Upper lobe of left lung (tissue), 6 donors: ENCODE data around the gene RAB34. TPM values are rescaled to one million over a fixed set of nuclear protein-coding genes. Genes with fewer than 3 reads are reported as not detected.

Experiments used
- ATAC-seq, 2 donors: fragments of 200-7000 bp; cut with Tn5 transposase; one replicate each; pipeline ENCODE4 v1.9.1; 2022; ENCODE audit warnings: mild to moderate bottlenecking in 2 of 2, moderate library complexity in 2 of 2; ENCODE audit not compliant: low FRiP score in 2 of 2
- DNase-seq, 2 donors: peaks; one replicate each; pipeline ENCODE4 v3.0.0-alpha.2; 2019 to 2020
- H3K27ac ChIP-seq, 4 donors: fragments of 200-600 bp; sonication (generic); one replicate each; pipeline ENCODE4 v1.5.1; 2016 to 2019
- H3K27me3 ChIP-seq, 4 donors: fragments of 200-600 bp; sonication (generic); one replicate each; pipeline ENCODE4 v1.5.1; 2017 to 2019
- H3K36me3 ChIP-seq, 4 donors: fragments of 200-600 bp; sonication (generic); one replicate each; pipeline ENCODE4 v1.5.1; 2016 to 2019
- H3K4me1 ChIP-seq, 4 donors: fragments of 200-600 bp; sonication (generic); one replicate each; pipeline ENCODE4 v1.5.1; 2018 to 2019
- H3K4me3 ChIP-seq, 4 donors: fragments of 200-600 bp; sonication (generic); one replicate each; pipeline ENCODE4 v1.5.1; 2017 to 2019; ENCODE audit warnings: mild to moderate bottlenecking in 2 of 4, moderate library complexity in 1 of 4
- H3K9me3 ChIP-seq, 4 donors: fragments of 200-600 bp; sonication (generic); one replicate each; pipeline ENCODE4 v1.5.1; 2018 to 2019
- CTCF ChIP-seq, 6 experiments: fragments of 450-650 bp in 4 of 6; fragments of 200-600 bp in 2 of 6; sonication (generic) in 2 of 6; IDR thresholded peaks; one replicate each; pipeline ENCODE4 v1.5.1; 2016 to 2019; ENCODE audit warnings: antibody characterized with exemption in 6 of 6
- EP300 ChIP-seq, 4 donors: sonication (generic); formaldehyde crosslinking; IDR thresholded peaks; one replicate each; pipeline ENCODE4 v1.5.1; 2017; ENCODE audit warnings: antibody characterized with exemption in 4 of 4, control low read depth in 2 of 4
- POLR2A ChIP-seq, 4 donors: fragments of 450-650 bp; IDR thresholded peaks; one replicate each; pipeline ENCODE4 v1.5.1; 2016 to 2017; ENCODE audit warnings: antibody characterized with exemption in 4 of 4, mild to moderate bottlenecking in 2 of 4
- POLR2AphosphoS5 ChIP-seq, 2 donors: sonication (generic); formaldehyde crosslinking; IDR thresholded peaks; one replicate each; pipeline ENCODE4 v1.5.1; 2017; ENCODE audit warnings: antibody characterized with exemption in 2 of 2
- WGBS, 2 donors: methylation state at CpG; one replicate each; pipeline ENCODE4 v1.1.5; 2017 to 2018; 5-methylcytosine and 5-hydroxymethylcytosine counted together
- total RNA-seq, 6 donors: library from RNA; depleted of rRNA in 4 of 6; stranded (reverse); fragments of >200 nt in 4 of 6; gene quantifications; one replicate each; pipeline versions ENCODE4 v1.1.0 to v1.2.1, GENCODE V29; 2016 to 2021
- donor health status: DM: no; HTN: no; CAD: no; lungs with moderate emphysema.
- donor health status: DM: no; HTN: yes; CAD: no; lungs with severe emphysema.

RAB34 gene
- total RNA-seq, 6 donors from 2014 or later: 69.5 to 123 (median 85.5) TPM

- no peak for TF ChIP-seq POLR2A (IDR thresholded peaks at IDR 0.05)
- TF ChIP-seq EP300 (IDR thresholded peaks at IDR 0.05): no peak
- no peak for TF ChIP-seq POLR2AphosphoS5 (IDR thresholded peaks at IDR 0.05)
- no peak for TF ChIP-seq CTCF (IDR thresholded peaks at IDR 0.05)
- Histone ChIP-seq H3K4me1 (peaks cover 1 to 15% (median 8%) of the 10 kb centered on the region in 4 donors), H3K4me3 (no peak overlapping the region), H3K36me3 (peaks cover 13 to 35% (median 18%) of the 10 kb centered on the region in 4 donors), H3K9me3 (no peaks in the 10 kb centered on the region), H3K27ac (no peak overlapping the region), H3K27me3 (no peaks in the 10 kb centered on the region)
- DNase-seq (no peak), ATAC-seq (no peak)
- WGBS, 2 donors: 88 to 95% methylated on average over 6 to 7 of the region's 7 CpGs
Measured at GRCh38 chr17:28755486-28755885, 37.8 kb upstream of the RAB34 start.

- ATAC-seq (no peak), DNase-seq (no peak)
- 92 to 94% methylated on average over 10 of the region's 10 CpGs for WGBS, 2 donors
- no peaks in the 10 kb centered on the region for H3K9me3 ChIP-seq
- H3K4me3 ChIP-seq: no peak overlapping the region
- no peaks in the 10 kb centered on the region for H3K27me3 ChIP-seq
- TF ChIP-seq POLR2A (IDR thresholded peaks at IDR 0.05) (no peak), CTCF (IDR thresholded peaks at IDR 0.05) (no peak), EP300 (IDR thresholded peaks at IDR 0.05) (no peak), POLR2AphosphoS5 (IDR thresholded peaks at IDR 0.05) (no peak)
- H3K4me1 ChIP-seq: peaks cover 28 to 42% (median 37%) of the 10 kb centered on the region in 4 donors
- H3K36me3 ChIP-seq: peaks cover 0 to 32% (median 21%) of the 10 kb centered on the region in 4 donors
- H3K27ac ChIP-seq: no peak overlapping the region
Measured at GRCh38 chr17:28751600-28752366, 34.1 kb upstream of the RAB34 start.

- WGBS, 2 donors: 36 to 43% methylated on average over 20 of the region's 20 CpGs
- H3K4me3 ChIP-seq: no peak overlapping the region
- H3K9me3 ChIP-seq: no peaks in the 10 kb centered on the region
- peaks cover 42 to 55% (median 48%) of the 10 kb centered on the region in 4 donors for H3K4me1 ChIP-seq
- H3K27me3 ChIP-seq: no peaks in the 10 kb centered on the region
- H3K36me3 ChIP-seq: peaks cover 0 to 32% (median 21%) of the 10 kb centered on the region in 4 donors
- DNase-seq (peak; percentile 36 to 97), ATAC-seq (peak; percentile 89 to 91)
- TF ChIP-seq POLR2AphosphoS5 (IDR thresholded peaks at IDR 0.05): peak in 1 of 2 donors; percentile 71
- TF ChIP-seq POLR2A (IDR thresholded peaks at IDR 0.05): no peak
- TF ChIP-seq CTCF (IDR thresholded peaks at IDR 0.05): peak; percentile 98 to 99 (median 99)
- no peak for TF ChIP-seq EP300 (IDR thresholded peaks at IDR 0.05)
- peak overlapping the region in 1 of 4 donors; percentile 95 for H3K27ac ChIP-seq
Measured at GRCh38 chr17:28750178-28751047, 32.7 kb upstream of the RAB34 start.

GRCh38 chr17:28749516-28750177 lies 32.0 kb upstream of the RAB34 start:
- H3K27me3 ChIP-seq: no peaks in the 10 kb centered on the region
- TF ChIP-seq CTCF (IDR thresholded peaks at IDR 0.05): no peak
- no peak for TF ChIP-seq POLR2AphosphoS5 (IDR thresholded peaks at IDR 0.05)
- TF ChIP-seq POLR2A (IDR thresholded peaks at IDR 0.05): no peak
- no peak for TF ChIP-seq EP300 (IDR thresholded peaks at IDR 0.05)
- ATAC-seq (no peak), DNase-seq (no peak)
- WGBS, 2 donors: 51 to 52% methylated on average over 6 to 11 of the region's 11 CpGs
- peak overlapping the region; percentile 48 to 97 (median 94) for H3K27ac ChIP-seq
- peaks cover 48 to 63% (median 55%) of the 10 kb centered on the region in 4 donors for H3K4me1 ChIP-seq
- no peak overlapping the region for H3K4me3 ChIP-seq
- H3K9me3 ChIP-seq: no peaks in the 10 kb centered on the region
- H3K36me3 ChIP-seq: peaks cover 0 to 32% (median 21%) of the 10 kb centered on the region in 4 donors
